NCI-H446 (cell line): Measurements from ENCODE around the gene ZMYM2.

ENCODE experiments used
- DNase-seq, 2 experiments: peaks; one replicate each; lab custom pipeline; 2025; lab: John Stamatoyannopoulos, UW

The ZMYM2 gene

DNA sequence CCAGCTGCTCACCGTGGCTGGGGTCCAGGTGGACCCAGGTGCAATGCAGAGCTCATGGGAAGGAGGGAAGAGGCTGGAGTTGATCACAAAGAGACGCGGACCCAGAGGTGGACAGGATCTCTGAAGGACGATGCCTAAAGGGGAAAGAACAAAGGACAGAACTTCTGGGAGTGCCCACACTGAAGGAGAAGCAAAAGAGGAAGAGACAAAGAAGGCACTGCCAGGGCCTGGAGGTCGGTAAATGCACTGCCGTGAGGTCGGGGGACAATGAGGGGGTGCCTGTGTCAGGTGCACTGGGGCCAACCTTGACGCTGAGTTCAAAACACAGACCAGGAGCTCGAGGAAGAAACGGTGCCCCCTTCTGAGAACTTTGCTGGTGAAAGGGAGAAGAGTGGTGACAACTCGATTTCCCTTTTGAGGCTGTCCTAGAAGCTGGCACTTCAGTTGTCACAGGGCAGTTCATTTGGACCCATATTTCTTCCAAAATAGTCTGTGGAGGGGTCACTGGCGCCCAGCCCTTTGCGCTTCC lies 146.7 kb downstream of the ZMYM2 start:
- no peak for DNase-seq

DNA sequence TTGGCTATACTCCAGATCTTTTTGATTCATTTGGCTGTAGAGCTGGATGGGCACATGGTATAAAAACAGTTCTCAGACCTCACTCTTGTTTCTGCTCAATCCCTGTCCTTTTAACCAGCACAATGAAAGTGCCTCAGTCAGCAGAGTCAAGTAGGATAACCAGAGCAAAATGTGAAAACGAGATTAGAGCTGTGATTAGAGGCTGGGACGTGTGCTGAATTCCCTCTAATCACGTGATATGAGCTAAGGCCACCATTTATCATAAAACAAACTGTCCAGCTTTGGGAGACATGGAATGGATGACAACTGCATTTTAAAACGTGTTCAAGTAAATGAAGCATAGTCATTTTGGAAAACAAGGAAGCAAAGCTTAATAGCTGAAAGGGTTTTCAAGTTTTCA lies 148.2 kb downstream of the ZMYM2 start:
- DNase-seq, result no peak

DNA sequence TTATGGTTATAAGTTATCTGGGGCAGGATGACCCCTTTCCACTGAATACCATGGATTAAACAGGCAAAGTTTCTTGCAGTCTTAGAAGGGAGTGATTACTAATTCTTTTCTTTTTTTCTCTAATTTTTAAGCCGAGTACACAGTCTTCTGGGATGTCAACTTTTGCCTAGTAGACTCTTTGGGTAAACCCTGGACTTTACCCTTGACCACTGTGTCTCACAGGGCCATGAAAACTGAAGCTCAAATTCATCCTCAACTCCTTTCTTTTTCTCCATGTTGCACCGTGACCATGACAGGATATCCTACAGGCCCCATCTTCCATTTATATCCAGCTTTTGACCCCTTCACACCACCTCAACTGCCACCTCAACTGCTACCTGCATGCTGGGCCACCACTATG lies 150.5 kb downstream of the ZMYM2 start:
- no peak for DNase-seq

- DNase-seq, result no peak
These were observed 155.6 kb downstream of the ZMYM2 start for GRCh38 chr13:20114066-20114610.

- no peak for DNase-seq
These were observed 157.7 kb downstream of the ZMYM2 start for GRCh38 chr13:20116213-20116612.

- no peak for DNase-seq
These were observed 160.0 kb downstream of the ZMYM2 start for GRCh38 chr13:20118268-20119140.

- DNase-seq, result no peak
These were observed 161.4 kb downstream of the ZMYM2 start for GRCh38 chr13:20119960-20120359.

- DNase-seq, result no peak
These were observed 162.6 kb downstream of the ZMYM2 start for GRCh38 chr13:20121159-20121525.

- no peak for DNase-seq
These were observed 165.8 kb downstream of the ZMYM2 start for GRCh38 chr13:20124303-20124702.

GRCh38 chr13:20125129-20125782 lies 166.7 kb downstream of the ZMYM2 start:
- DNase-seq, result peak in 1 of 2 experiments; percentile 2

DNA sequence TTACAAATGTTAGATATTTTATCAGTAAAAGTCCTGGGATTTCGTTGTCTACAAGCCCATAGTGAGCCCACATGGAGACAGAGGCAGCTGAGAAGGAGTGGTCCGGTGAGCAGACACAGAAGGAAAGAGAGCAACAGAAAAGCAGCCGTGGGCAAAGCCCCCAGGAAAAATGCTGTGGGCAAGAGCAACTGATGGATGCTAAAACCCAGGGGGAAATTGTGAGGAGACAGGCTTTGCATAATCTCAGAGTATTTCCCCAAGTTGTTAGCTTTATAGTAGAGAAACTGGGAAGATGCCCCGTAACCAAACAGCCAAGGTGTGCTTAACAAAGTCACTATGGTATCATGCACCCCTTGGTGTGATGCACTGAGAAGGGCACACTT lies 167.2 kb downstream of the ZMYM2 start:
- no peak for DNase-seq

DNA sequence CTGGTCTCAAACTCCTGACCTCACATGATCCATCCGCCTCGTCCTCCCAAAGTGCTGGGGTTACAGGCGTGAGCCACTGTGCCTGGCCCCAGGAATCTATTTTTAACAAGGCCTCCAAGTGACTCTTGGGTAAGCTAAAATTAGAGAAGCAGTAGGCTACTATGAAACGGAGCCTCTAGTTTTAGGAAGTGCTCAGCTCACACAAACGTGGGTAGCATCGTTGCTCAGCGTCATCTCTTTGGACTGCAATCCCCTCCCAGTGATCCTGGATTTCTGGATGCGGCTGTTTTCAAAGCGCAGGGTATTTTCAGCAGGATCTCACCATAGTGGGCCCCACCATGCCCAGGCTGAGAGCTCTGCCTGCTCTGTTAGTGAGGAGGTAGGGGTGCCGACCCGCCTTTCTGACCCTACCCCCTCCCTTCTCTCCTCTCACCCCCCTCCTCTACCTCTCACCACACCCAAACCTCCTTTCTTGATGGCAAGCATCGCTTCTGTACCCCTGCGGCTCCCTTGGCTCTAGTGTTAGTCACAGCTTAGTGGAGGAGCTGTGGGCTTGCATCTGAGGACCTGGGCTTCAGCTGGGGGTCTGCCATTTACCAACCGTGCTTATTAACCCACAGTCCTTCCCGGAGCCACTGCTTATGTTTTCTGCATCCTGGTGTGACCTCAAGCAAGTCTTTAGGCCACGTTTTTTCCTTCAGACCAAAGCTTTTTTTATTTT lies 168.2 kb downstream of the ZMYM2 start:
- no peak for DNase-seq

GRCh38 chr13:20127262-20127561 lies 168.7 kb downstream of the ZMYM2 start:
- no peak for DNase-seq

DNA sequence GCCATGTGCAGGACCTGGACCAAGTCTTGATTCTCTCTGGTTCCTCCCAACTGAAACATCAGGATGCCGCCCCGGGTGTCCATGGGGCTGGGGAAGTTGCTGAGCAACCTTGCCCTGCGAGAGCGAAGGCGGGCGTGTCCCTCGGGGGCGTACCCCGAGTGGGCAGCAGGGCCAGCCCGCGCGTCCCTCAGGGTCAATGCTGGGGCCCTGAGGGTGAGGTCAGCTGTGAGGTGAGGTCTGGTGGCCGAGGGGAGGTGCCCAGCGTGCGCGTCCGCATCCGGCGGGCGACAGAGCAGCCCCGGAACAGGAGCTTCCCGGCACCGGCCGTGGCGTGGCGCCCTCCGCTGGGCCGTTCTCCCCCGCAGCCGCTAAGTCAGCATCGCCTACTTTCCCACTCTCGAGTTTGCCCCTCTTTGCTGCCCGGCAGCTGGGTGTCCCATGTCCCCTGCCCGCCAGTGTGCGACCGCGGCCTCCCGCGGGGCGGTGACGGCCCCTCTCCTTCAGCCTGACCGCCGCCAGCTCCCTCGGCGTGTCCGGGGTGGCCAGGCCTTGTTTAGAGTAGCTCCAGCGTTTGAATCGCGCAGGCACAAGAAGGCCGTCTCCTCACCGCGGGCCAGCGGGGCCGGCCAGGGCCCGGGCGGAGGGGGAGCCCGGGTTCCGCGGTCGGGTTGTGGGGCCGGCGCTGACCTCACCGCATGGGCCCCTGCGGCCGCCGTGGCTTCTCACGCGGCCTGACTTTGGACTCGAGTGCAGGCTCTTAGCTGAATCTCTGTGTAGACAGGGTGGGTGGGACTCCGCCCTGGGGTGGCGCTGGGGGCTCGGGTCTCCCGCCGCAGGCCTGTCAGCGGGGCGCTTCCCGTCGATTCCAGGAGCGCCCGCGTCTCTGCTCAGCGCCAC lies 169.3 kb downstream of the ZMYM2 start:
- no peak for DNase-seq

- no peak for DNase-seq
These were observed 170.0 kb downstream of the ZMYM2 start for GRCh38 chr13:20128459-20128931.

GRCh38 chr13:20129076-20129475 lies 170.5 kb downstream of the ZMYM2 start:
- no peak for DNase-seq

DNA sequence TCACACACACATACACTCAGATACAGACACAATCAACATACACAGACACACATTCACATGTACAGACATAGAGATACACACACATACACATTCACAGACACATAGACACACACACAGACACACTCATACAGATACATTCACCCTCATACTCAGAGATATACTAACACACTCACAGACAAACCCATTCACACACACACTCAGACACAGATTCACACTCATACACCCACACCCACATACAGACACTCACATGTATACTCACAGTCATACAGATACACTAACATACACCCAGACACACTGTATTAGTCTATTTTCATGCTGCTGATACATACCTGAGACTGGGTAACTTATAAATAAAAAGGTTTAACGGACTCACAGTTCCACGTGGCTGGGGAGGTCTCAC lies 171.5 kb downstream of the ZMYM2 start:
- DNase-seq, result no peak

DNA sequence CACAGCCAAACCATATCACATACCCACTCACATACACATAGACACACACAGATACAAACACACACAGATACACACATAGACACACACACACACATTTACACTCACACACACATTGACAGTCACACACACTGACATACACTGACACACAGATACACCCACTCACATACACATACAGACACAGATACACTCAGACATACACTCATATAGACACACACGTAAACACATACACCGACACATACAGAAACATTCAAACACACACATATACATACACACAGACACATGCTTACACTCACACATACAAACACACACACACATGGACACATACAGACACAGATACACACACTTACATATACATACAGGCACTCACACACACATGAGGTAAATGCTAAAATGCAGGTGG lies 172.1 kb downstream of the ZMYM2 start:
- no peak for DNase-seq

- no peak for DNase-seq
These were observed 172.7 kb downstream of the ZMYM2 start for GRCh38 chr13:20131057-20131832.

DNA sequence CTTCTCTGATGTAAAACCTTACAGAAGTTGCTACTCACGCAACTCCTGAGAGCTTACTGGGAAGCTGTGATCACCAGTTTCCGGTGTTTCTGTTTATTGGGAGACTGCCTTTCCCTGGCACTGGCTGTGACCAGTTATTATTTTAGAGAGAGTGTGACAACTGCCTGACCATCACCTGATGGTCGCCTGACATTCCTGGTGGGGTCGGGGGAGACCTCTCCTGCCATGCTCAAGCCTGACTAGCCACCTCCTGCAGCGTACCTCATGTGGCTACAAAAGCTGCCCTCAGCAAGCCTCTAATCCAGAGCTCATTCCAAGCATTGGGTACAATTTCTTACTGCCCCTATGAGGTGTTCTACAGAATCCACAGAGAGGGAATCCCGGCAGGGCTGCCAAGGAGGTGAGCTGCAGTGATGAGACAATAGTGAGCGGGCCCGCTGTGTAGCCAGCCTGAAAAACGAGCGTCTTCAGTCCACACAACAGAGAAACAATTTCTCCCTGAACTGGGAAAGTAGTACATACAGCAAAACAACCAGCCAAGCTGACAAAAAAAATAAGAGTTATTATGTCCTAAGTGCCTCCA lies 173.6 kb downstream of the ZMYM2 start:
- DNase-seq, result no peak
